Measurements from ENCODE around the gene SHF. TPM values are rescaled to one million over a fixed set of nuclear protein-coding genes. Genes with fewer than 3 reads are reported as not detected.

The SHF gene
- total RNA-seq, 1 donor from 2014 or later: 4.6 TPM

DNA sequence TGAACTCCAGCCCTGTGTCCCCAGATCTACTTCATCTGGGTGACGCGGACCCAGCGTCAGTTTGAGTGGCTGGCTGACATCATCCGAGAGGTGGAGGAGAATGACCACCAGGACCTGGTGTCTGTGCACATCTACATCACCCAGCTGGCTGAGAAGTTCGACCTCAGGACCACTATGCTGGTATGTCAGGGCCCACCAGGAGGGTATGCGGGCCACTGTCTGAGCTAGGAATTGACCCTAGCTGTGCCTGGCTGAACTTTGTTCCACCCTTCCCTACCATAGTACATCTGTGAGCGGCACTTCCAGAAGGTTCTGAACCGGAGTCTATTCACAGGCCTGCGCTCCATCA, 24.3 kb downstream of the SHF start:
- Histone ChIP-seq H3K9ac (ENCODE audit: low read length) (peak overlapping the region; percentile 53), H2AFZ (ENCODE audit: low read depth, low read length) (no peak overlapping the region), H3K79me2 (ENCODE audit: insufficient read depth, low read length) (no peaks in the 10 kb centered on the region), H3K27ac (ENCODE audit: low read depth, low read length) (no peak overlapping the region), H3K4me1 (ENCODE audit: insufficient read depth, low read length) (peaks cover 19% of the 10 kb centered on the region), H3K4me2 (ENCODE audit: low read length) (peak overlapping the region; percentile 59), H4K20me1 (ENCODE audit: insufficient read depth, low read length) (no peaks in the 10 kb centered on the region), H3K36me3 (ENCODE audit: insufficient read depth, low read length) (no peaks in the 10 kb centered on the region), H3K9me3 (ENCODE audit: insufficient read depth, low read depth, low read length) (no peaks in the 10 kb centered on the region), H3K27me3 (ENCODE audit: insufficient read depth, low read length) (no peaks in the 10 kb centered on the region), H3K4me3 (ENCODE audit: insufficient read depth, low read depth, low read length) (no peak overlapping the region)
- H3K9me3 Mint-ChIP-seq (ENCODE audit: unreplicated experiment): no peaks in the 10 kb centered on the region
- H3K4me3 Mint-ChIP-seq (ENCODE audit: unreplicated experiment): no peak overlapping the region
- H3K4me1 Mint-ChIP-seq (ENCODE audit: low read depth, unreplicated experiment): peaks cover 11% of the 10 kb centered on the region
- H3K27me3 Mint-ChIP-seq (ENCODE audit: low read depth, unreplicated experiment): no peaks in the 10 kb centered on the region
- H3K27ac Mint-ChIP-seq (ENCODE audit: unreplicated experiment): no peak overlapping the region
- FAIRE-seq (no peak), DNase-seq (ENCODE audit: low read depth) (no peak)
- TF ChIP-seq, protein P1, sequence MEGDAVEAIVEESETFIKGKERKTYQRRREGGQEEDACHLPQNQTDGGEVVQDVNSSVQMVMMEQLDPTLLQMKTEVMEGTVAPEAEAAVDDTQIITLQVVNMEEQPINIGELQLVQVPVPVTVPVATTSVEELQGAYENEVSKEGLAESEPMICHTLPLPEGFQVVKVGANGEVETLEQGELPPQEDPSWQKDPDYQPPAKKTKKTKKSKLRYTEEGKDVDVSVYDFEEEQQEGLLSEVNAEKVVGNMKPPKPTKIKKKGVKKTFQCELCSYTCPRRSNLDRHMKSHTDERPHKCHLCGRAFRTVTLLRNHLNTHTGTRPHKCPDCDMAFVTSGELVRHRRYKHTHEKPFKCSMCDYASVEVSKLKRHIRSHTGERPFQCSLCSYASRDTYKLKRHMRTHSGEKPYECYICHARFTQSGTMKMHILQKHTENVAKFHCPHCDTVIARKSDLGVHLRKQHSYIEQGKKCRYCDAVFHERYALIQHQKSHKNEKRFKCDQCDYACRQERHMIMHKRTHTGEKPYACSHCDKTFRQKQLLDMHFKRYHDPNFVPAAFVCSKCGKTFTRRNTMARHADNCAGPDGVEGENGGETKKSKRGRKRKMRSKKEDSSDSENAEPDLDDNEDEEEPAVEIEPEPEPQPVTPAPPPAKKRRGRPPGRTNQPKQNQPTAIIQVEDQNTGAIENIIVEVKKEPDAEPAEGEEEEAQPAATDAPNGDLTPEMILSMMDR (IDR thresholded peaks at IDR 0.05; ENCODE audit: insufficient read depth, low read depth, low read length): no peak
- no peak for TF ChIP-seq EZH2 (IDR thresholded peaks at IDR 0.05; ENCODE audit: insufficient read depth, low read length)
- no peaks in the 10 kb centered on the region for H3K36me3 Mint-ChIP-seq (ENCODE audit: low read depth, unreplicated experiment)

DNA sequence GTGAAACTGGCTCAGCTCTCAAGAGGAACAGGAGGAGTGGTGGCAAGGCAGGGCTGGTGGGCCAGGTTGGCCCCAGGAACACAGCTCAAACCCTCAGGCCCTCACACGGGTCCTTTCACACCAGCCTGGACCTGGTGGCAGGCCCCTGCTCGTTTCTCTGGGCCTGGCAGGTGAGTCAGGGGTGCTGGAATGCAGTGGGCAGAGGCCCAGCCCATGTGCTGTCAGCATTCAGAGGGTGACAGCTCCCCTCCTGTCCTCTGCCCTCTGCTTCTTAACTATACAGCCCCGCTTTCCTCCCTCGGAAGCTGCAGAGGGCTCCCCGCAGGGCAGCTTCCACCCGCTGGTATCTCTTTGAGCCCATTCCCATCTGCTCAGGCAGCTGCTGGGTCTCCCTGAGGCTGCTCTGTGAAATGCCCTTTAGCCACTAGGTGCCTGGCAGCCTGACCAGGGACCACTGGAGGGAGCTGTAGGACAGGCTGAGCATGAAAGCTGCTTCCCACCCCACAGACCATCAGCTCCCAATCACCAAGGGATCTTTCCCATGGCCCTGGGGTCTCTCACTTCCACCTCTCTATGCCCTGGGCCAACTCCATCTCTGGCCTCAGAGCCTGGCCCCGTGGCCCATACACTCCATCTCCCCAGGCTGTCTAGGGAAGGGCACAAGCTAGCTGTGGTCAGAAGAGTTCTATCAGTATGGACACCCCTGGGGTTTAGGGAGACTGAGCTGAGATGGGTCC, 24.8 kb downstream of the SHF start:
- no peak for FAIRE-seq
- Histone ChIP-seq H4K20me1 (ENCODE audit: insufficient read depth, low read length) (no peaks in the 10 kb centered on the region), H3K4me2 (ENCODE audit: low read length) (peak overlapping the region; percentile 59), H3K4me3 (ENCODE audit: insufficient read depth, low read depth, low read length) (no peak overlapping the region), H3K9me3 (ENCODE audit: insufficient read depth, low read depth, low read length) (no peaks in the 10 kb centered on the region), H3K79me2 (ENCODE audit: insufficient read depth, low read length) (no peaks in the 10 kb centered on the region), H3K27me3 (ENCODE audit: insufficient read depth, low read length) (no peaks in the 10 kb centered on the region), H2AFZ (ENCODE audit: low read depth, low read length) (peak overlapping the region; percentile 37), H3K9ac (ENCODE audit: low read length) (peak overlapping the region; percentile 53), H3K27ac (ENCODE audit: low read depth, low read length) (no peak overlapping the region), H3K36me3 (ENCODE audit: insufficient read depth, low read length) (no peaks in the 10 kb centered on the region), H3K4me1 (ENCODE audit: insufficient read depth, low read length) (peaks cover 22% of the 10 kb centered on the region)
- DNase-seq (ENCODE audit: low read depth): peak; percentile 61
- Mint-ChIP-seq H3K9me3 (ENCODE audit: unreplicated experiment) (no peaks in the 10 kb centered on the region), H3K4me1 (ENCODE audit: low read depth, unreplicated experiment) (peaks cover 14% of the 10 kb centered on the region), H3K4me3 (ENCODE audit: unreplicated experiment) (no peak overlapping the region), H3K27me3 (ENCODE audit: low read depth, unreplicated experiment) (peaks cover 2% of the 10 kb centered on the region), H3K36me3 (ENCODE audit: low read depth, unreplicated experiment) (no peaks in the 10 kb centered on the region), H3K27ac (ENCODE audit: unreplicated experiment) (peak overlapping the region; percentile 84)
- TF ChIP-seq EZH2 (IDR thresholded peaks at IDR 0.05; ENCODE audit: insufficient read depth, low read length): no peak
- TF ChIP-seq, protein P1 (IDR thresholded peaks at IDR 0.05; ENCODE audit: insufficient read depth, low read depth, low read length): peak; percentile 90

DNA sequence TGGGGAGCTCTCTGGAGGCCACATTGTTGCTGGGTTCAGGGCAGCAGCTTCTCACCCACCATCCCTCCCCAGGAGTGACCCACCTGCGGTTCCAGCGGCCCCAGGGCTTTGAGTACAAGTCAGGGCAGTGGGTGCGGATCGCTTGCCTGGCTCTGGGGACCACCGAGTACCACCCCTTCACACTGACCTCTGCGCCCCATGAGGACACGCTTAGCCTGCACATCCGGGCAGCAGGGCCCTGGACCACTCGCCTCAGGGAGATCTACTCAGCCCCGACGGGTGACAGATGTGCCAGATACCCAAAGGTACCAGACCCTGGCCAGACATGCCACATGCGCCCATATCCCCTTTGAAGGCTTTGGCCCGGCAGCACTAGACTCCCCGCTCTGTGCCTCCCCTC, 26.1 kb downstream of the SHF start:
- Histone ChIP-seq H3K9me3 (ENCODE audit: insufficient read depth, low read depth, low read length) (no peaks in the 10 kb centered on the region), H4K20me1 (ENCODE audit: insufficient read depth, low read length) (no peaks in the 10 kb centered on the region), H3K4me1 (ENCODE audit: insufficient read depth, low read length) (peaks cover 33% of the 10 kb centered on the region), H3K9ac (ENCODE audit: low read length) (no peak overlapping the region), H3K4me3 (ENCODE audit: insufficient read depth, low read depth, low read length) (no peak overlapping the region), H3K27ac (ENCODE audit: low read depth, low read length) (no peak overlapping the region), H3K36me3 (ENCODE audit: insufficient read depth, low read length) (no peaks in the 10 kb centered on the region), H3K27me3 (ENCODE audit: insufficient read depth, low read length) (no peaks in the 10 kb centered on the region), H3K79me2 (ENCODE audit: insufficient read depth, low read length) (no peaks in the 10 kb centered on the region), H3K4me2 (ENCODE audit: low read length) (no peak overlapping the region), H2AFZ (ENCODE audit: low read depth, low read length) (no peak overlapping the region)
- H3K27me3 Mint-ChIP-seq (ENCODE audit: low read depth, unreplicated experiment): peaks cover 2% of the 10 kb centered on the region
- peaks cover 25% of the 10 kb centered on the region for H3K4me1 Mint-ChIP-seq (ENCODE audit: low read depth, unreplicated experiment)
- H3K36me3 Mint-ChIP-seq (ENCODE audit: low read depth, unreplicated experiment): no peaks in the 10 kb centered on the region
- FAIRE-seq: no peak
- no peak for DNase-seq (ENCODE audit: low read depth)
- peak overlapping the region; percentile 41 for H3K27ac Mint-ChIP-seq (ENCODE audit: unreplicated experiment)
- TF ChIP-seq EZH2 (IDR thresholded peaks at IDR 0.05; ENCODE audit: insufficient read depth, low read length): no peak
- TF ChIP-seq, protein P1 (IDR thresholded peaks at IDR 0.05; ENCODE audit: insufficient read depth, low read depth, low read length): no peak
- no peaks in the 10 kb centered on the region for H3K9me3 Mint-ChIP-seq (ENCODE audit: unreplicated experiment)
- H3K4me3 Mint-ChIP-seq (ENCODE audit: unreplicated experiment): no peak overlapping the region
